ES-I3 (cell line): ENCODE data around the gene OXGR1.
"Not testable (repeated sequence)": the region's sequence is repeated elsewhere in the genome, so short reads cannot be mapped to it uniquely, and the experiment has no call there.

ENCODE experiments used
- H3K36me3 ChIP-seq: 2 replicates; pipeline ENCODE4 v1.6.1; 2013; ENCODE audit warnings: mild to moderate bottlenecking, low read length, control low read depth, moderate library complexity; ENCODE audit not compliant: insufficient read depth
- H3K4me1 ChIP-seq: 2 replicates; pipeline ENCODE4 v1.6.1; 2013; ENCODE audit warnings: mild to moderate bottlenecking, control low read depth, low read length; ENCODE audit not compliant: insufficient read depth
- H3K9ac ChIP-seq: 2 replicates; pipeline ENCODE4 v1.6.1; 2013; ENCODE audit warnings: low read depth, mild to moderate bottlenecking, low read length, moderate library complexity
- H3K9me3 ChIP-seq: 2 replicates; pipeline ENCODE4 v1.6.1; 2013; ENCODE audit warnings: mild to moderate bottlenecking, low read length, moderate library complexity; ENCODE audit not compliant: control insufficient read depth, insufficient read depth

Gene OXGR1

DNA sequence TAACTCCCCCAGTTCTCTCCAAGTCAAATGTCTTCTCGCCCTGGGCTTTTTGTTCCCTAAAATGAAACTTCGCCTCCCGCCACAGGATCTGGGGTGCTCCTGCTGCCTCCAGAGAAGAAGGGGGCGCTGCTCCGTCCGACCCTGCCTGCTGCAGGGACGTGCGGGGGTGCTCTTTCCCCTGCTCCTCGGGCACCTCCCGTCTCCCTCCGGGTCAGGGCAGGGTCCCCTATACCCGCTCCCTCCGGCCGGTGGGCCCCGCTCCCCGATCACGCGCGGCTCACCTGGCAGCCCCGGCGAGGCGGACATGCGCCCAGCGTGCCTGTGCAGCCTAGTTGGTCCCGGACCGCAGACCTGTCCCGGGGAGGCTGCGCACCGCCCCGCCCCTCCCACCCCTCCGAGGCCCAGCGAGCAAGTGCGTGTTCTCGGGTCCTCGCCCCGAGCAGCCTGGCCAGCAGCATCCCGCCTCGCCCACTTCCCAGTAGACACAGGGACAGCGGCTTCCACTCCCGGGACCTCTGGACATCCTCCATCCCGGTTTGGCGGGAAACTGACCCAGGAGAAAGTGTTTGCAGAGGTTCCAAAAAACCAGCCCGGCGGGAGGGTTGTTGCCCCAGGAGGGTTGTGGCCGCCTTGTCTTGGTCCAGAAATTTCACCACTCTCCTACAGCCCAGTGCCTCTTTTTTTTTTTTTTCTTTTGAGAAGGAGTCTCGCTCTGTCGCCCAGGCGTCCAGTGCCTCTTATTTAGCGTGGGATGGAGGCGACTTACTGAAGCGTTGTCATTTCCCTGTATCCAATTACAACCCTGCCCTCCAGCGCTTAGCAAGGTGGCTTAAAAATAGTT, at the start of gene OXGR1:
OXGR1 (minus strand) TSS at position 460 of the 841 bp plus-strand sequence. CDS start 6,717 bp downstream, outside the sequence.
- no peaks in the 10 kb centered on the region for H3K36me3 ChIP-seq
- peak within 1 kb of the TSS; percentile 62; the same call in 1 of the 2 replicates for H3K9ac ChIP-seq
- H3K9me3 ChIP-seq: no peaks in the 10 kb centered on the region
- no peaks in the 10 kb centered on the region for H3K4me1 ChIP-seq

GRCh38 chr13:97043302-97043701, 49.0 kb upstream of the OXGR1 start:
- H3K9ac ChIP-seq: no peak overlapping the region

GRCh38 chr13:97030705-97031452, 36.6 kb upstream of the OXGR1 start:
- Histone ChIP-seq H3K9ac (no peak overlapping the region), H3K36me3 (no peaks in the 10 kb centered on the region), H3K9me3 (no peaks in the 10 kb centered on the region), H3K4me1 (no peaks in the 10 kb centered on the region)

More at GRCh38 chr13:97043302-97043701, 49.0 kb upstream of the OXGR1 start:
- no peaks in the 10 kb centered on the region for H3K36me3 ChIP-seq
- no peaks in the 10 kb centered on the region for H3K9me3 ChIP-seq
- 0 out of 2 replicates have a peak, but pooled peaks cover 6% of the 10 kb centered on the region for H3K4me1 ChIP-seq

- no peaks in the 10 kb centered on the region for H3K9me3 ChIP-seq
- no peaks in the 10 kb centered on the region for H3K4me1 ChIP-seq
- H3K9ac ChIP-seq: no peak overlapping the region
- H3K36me3 ChIP-seq: no peaks in the 10 kb centered on the region
Measured at GRCh38 chr13:97028441-97029299, 34.4 kb upstream of the OXGR1 start.

DNA sequence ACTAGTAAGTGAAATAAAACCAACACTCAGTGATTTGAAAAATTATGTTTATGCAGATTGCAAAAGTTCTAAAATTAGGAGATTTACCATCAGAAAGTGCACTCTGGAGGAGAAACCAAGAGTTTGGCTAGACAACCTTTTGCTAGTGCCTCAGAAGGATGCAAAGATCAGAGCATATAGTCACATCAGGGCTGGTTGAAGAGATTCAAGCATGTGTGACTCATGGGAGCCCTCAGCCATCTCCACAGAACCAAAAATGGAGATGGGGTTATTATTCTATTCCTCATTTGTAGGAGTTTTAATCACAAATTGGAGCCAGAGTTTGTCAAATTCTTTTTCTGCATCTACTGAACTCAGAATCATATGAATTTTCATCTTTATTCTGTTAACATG, 32.9 kb upstream of the OXGR1 start:
- no peaks in the 10 kb centered on the region for H3K36me3 ChIP-seq
- H3K9me3 ChIP-seq: no peaks in the 10 kb centered on the region
- no peak overlapping the region for H3K9ac ChIP-seq
- H3K4me1 ChIP-seq: no peaks in the 10 kb centered on the region

DNA sequence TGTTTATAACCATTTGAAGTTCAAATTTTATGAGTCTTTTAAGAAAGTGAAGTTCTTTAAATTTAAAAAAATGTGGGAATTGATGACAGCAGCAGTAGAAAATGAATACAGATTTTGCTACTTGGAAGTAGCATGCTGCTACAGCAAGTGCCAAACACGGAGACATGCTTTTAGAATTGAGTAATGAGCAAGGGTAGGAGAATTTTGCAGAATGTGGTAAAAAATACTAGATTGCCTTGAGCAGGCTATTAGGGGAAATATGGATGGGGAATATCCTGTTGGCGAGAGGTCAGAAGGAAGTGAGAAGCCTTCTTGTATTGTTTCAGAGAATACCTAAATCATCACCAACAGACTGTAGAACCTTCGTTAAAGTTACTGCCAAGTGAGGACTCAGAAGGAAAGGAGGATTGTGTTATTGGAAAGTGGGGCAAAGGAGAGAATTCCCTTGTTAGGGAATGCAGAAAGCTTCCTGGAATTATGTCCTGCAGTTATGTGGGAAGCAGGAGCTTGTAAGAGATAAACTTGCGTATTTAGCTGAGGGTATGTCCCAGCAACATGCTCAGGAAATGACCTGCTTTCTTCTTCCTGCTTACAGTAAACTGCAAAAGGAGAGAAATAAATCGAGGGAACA, 32.4 kb upstream of the OXGR1 start:
- no peaks in the 10 kb centered on the region for H3K4me1 ChIP-seq
- no peak overlapping the region for H3K9ac ChIP-seq
- H3K9me3 ChIP-seq: no peaks in the 10 kb centered on the region
- H3K36me3 ChIP-seq: no peaks in the 10 kb centered on the region

GRCh38 chr13:97023812-97024211, 29.5 kb upstream of the OXGR1 start:
- not testable (repeated sequence) for H3K36me3 ChIP-seq, H3K4me1 ChIP-seq, H3K9me3 ChIP-seq, H3K9ac ChIP-seq

- H3K9me3 ChIP-seq: no peaks in the 10 kb centered on the region
- no peak overlapping the region for H3K9ac ChIP-seq
- no peaks in the 10 kb centered on the region for H3K36me3 ChIP-seq
- H3K4me1 ChIP-seq: peaks cover 7% of the 10 kb centered on the region; the same call in 1 of the 2 replicates
Measured at GRCh38 chr13:97023117-97023516, 28.8 kb upstream of the OXGR1 start.

GRCh38 chr13:97021241-97021640, 27.0 kb upstream of the OXGR1 start:
- Histone ChIP-seq H3K9ac (no peak overlapping the region), H3K36me3 (no peaks in the 10 kb centered on the region), H3K4me1 (peaks cover 7% of the 10 kb centered on the region; the same call in 1 of the 2 replicates), H3K9me3 (no peaks in the 10 kb centered on the region)

DNA sequence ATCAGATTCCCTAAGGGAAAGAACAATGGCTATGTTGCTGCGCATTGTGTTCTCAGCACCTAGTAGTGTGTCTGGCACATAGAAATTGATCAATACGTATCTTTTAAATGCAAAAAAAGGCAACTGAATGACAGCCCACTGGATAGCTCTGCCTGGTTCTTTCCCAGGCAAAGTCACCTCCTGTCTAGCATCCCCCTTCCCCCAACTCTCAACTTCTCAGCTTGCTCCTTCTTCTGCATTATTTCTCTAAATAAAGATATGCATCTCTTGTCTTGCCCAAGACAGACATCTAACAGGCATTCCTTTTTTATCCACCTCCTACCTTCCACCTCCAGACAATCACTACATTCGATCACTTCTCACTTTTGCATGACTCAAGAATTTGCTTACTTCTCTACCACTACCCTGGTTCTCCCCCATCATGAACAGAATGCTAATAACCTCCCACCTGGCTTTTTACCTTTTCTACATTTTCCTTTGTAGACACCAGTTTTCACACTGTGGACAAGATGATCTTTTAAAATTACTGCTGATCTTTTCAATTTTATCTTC, 26.5 kb upstream of the OXGR1 start:
- no peak overlapping the region for H3K9ac ChIP-seq
- peaks cover 7% of the 10 kb centered on the region; the same call in 1 of the 2 replicates for H3K4me1 ChIP-seq
- H3K36me3 ChIP-seq: no peaks in the 10 kb centered on the region
- H3K9me3 ChIP-seq: no peaks in the 10 kb centered on the region

DNA sequence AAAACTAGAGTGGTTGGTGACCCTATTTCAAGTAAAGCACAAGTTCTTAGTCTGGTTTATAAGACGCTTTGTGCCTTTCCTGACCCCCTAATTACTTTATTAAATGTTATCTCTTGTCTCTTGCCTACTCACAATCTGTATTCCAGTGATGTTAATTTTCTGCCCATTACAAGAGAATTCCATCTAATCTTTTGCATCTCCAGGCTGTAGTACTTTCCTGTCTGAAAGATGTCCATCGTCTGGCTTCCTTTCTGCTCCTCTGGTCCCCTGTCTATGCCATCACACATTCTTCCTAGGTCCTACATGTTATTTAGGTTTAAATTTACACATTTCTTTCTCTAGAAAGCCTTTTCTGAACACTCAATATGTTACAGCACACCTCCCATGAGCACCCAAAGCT, 25.9 kb upstream of the OXGR1 start:
- Histone ChIP-seq H3K36me3 (no peaks in the 10 kb centered on the region), H3K9me3 (no peaks in the 10 kb centered on the region), H3K4me1 (peaks cover 7% of the 10 kb centered on the region; the same call in 1 of the 2 replicates), H3K9ac (no peak overlapping the region)

GRCh38 chr13:97019236-97019635, 25.0 kb upstream of the OXGR1 start:
- H3K9ac ChIP-seq: no peak overlapping the region
- no peaks in the 10 kb centered on the region for H3K36me3 ChIP-seq

GRCh38 chr13:97018029-97018819, 23.9 kb upstream of the OXGR1 start:
- no peaks in the 10 kb centered on the region for H3K36me3 ChIP-seq
- peak overlapping the region; percentile 12; the same call in 1 of the 2 replicates for H3K9ac ChIP-seq
- peaks cover 7% of the 10 kb centered on the region; the same call in 1 of the 2 replicates for H3K4me1 ChIP-seq
- no peaks in the 10 kb centered on the region for H3K9me3 ChIP-seq

More at GRCh38 chr13:97019236-97019635, 25.0 kb upstream of the OXGR1 start:
- H3K9me3 ChIP-seq: no peaks in the 10 kb centered on the region
- H3K4me1 ChIP-seq: peaks cover 7% of the 10 kb centered on the region; the same call in 1 of the 2 replicates
